HepG2 (cell line): ENCODE results near the gene KATNB1. TPM values are rescaled to one million over a fixed set of nuclear protein-coding genes. Genes with fewer than 3 reads are reported as not detected.

Source experiments
- BATF2 ChIP-seq: sonication (generic); formaldehyde crosslinking; IDR thresholded peaks from 2 replicates; pipeline ENCODE4 v1.8.0; 2022; ENCODE audit warnings: mild to moderate bottlenecking, missing genetic modification reagents, moderate library complexity
- BCLAF1 ChIP-seq: fragments of 450-650 bp; IDR thresholded peaks from 2 replicates; pipeline ENCODE4 v1.6.1; 2017; ENCODE audit warnings: mild to moderate bottlenecking
- CREB1 ChIP-seq, 2 experiments: fragments of 450-650 bp in 1 of 2; IDR thresholded peaks; 2 replicates each; pipeline ENCODE4 v1.6.1; 2016 to 2017; ENCODE audit warnings: control low read depth in 1 of 2, mild to moderate bottlenecking in 1 of 2, missing compliant biosample characterization in 1 of 2, missing genetic modification characterization in 1 of 2
- DPF2 ChIP-seq: sonication (generic); formaldehyde crosslinking; IDR thresholded peaks from 2 replicates; pipeline ENCODE4 v1.4.0; 2020; ENCODE audit warnings: mild to moderate bottlenecking, low read depth, missing genetic modification reagents, borderline replicate concordance
- DR1 ChIP-seq: sonication (generic); formaldehyde crosslinking; IDR thresholded peaks from 2 replicates; pipeline ENCODE4 v1.8.0; 2021; ENCODE audit warnings: mild to moderate bottlenecking, missing genetic modification reagents, inconsistent platforms
- HOXA5 ChIP-seq: sonication (generic); formaldehyde crosslinking; IDR thresholded peaks from 2 replicates; pipeline ENCODE4 v1.4.0; 2020; ENCODE audit warnings: missing genetic modification reagents
- IKZF5 ChIP-seq: IDR thresholded peaks from 2 replicates; pipeline ENCODE4 v1.6.1; 2018; ENCODE audit warnings: missing genetic modification reagents, mild to moderate bottlenecking, missing compliant biosample characterization
- KAT8 ChIP-seq: IDR thresholded peaks from 2 replicates; pipeline ENCODE4 v1.6.1; 2016; ENCODE audit warnings: missing genetic modification reagents, missing compliant biosample characterization
- KDM4B ChIP-seq: sonication (generic); formaldehyde crosslinking; IDR thresholded peaks from 2 replicates; pipeline ENCODE4 v1.4.0; 2020; ENCODE audit warnings: missing genetic modification reagents
- MAFG ChIP-seq: sonication (generic); formaldehyde crosslinking; IDR thresholded peaks from 2 replicates; pipeline ENCODE4 v1.5.1; 2020; ENCODE audit warnings: mild to moderate bottlenecking, missing genetic modification reagents
- NAIF1 ChIP-seq: sonication (generic); formaldehyde crosslinking; IDR thresholded peaks from 2 replicates; pipeline ENCODE4 v1.5.0; 2020; ENCODE audit warnings: mild to moderate bottlenecking, missing genetic modification reagents, borderline replicate concordance
- NCOR1 ChIP-seq: fragments of 200-600 bp; sonication (generic); IDR thresholded peaks from 2 replicates; pipeline ENCODE4 v1.7.0; 2017; ENCODE audit warnings: antibody characterized with exemption, low read length, borderline replicate concordance
- POLR2AphosphoS5 ChIP-seq: IDR thresholded peaks from 2 replicates; pipeline ENCODE4 v1.6.1; 2012; ENCODE audit warnings: low read depth, low read length
- RARG ChIP-seq: sonication (generic); formaldehyde crosslinking; IDR thresholded peaks from 2 replicates; pipeline ENCODE4 v1.4.0; 2020; ENCODE audit warnings: low read depth, mild to moderate bottlenecking, missing genetic modification reagents
- SP1 ChIP-seq, 2 experiments: fragments of 450-650 bp in 1 of 2; sonication (generic) in 1 of 2; formaldehyde crosslinking in 1 of 2; IDR thresholded peaks; 2 replicates each; pipeline versions ENCODE4 v1.4.0 to v1.6.1; 2016 to 2020; ENCODE audit warnings: missing genetic modification reagents in 1 of 2
- TBX2 ChIP-seq: sonication (generic); formaldehyde crosslinking; IDR thresholded peaks from 2 replicates; pipeline ENCODE4 v1.5.0; 2020; ENCODE audit warnings: missing genetic modification reagents, mild to moderate bottlenecking, borderline replicate concordance
- TEAD3 ChIP-seq: optimal IDR thresholded peaks from 2 replicates; pipeline ENCODE3; 2016; ENCODE audit warnings: borderline replicate concordance
- ZFP91 ChIP-seq: sonication (generic); formaldehyde crosslinking; IDR thresholded peaks from 2 replicates; pipeline ENCODE4 v1.9.0; 2022; ENCODE audit warnings: missing genetic modification reagents, mild to moderate bottlenecking, borderline replicate concordance
- ZNF24 ChIP-seq: fragments of 450-650 bp; IDR thresholded peaks from 2 replicates; pipeline ENCODE4 v1.6.1; 2017; ENCODE audit warnings: antibody characterized with exemption, mild to moderate bottlenecking
- ZNF441 ChIP-seq: sonication (generic); formaldehyde crosslinking; IDR thresholded peaks from 2 replicates; pipeline ENCODE4 v1.7.0; 2021; ENCODE audit warnings: missing genetic modification reagents, borderline replicate concordance
- ZNF672 ChIP-seq: sonication (generic); formaldehyde crosslinking; IDR thresholded peaks from 2 replicates; pipeline ENCODE4 v1.8.1; 2022; ENCODE audit warnings: missing genetic modification reagents
- ZNF749 ChIP-seq: sonication (generic); formaldehyde crosslinking; IDR thresholded peaks from 2 replicates; pipeline ENCODE4 v1.8.0; 2022; ENCODE audit warnings: mild to moderate bottlenecking, missing genetic modification reagents, moderate library complexity, borderline replicate concordance
- ZNF777 ChIP-seq: sonication (generic); formaldehyde crosslinking; IDR thresholded peaks from 2 replicates; pipeline ENCODE4 v1.4.0; 2020; ENCODE audit warnings: missing genetic modification reagents
- ZNF816 ChIP-seq: sonication (generic); formaldehyde crosslinking; IDR thresholded peaks from 2 replicates; pipeline ENCODE4 v1.8.0; 2022; ENCODE audit warnings: missing genetic modification reagents, mild to moderate bottlenecking, borderline replicate concordance
- ZNF839 ChIP-seq: sonication (generic); formaldehyde crosslinking; IDR thresholded peaks from 2 replicates; pipeline ENCODE4 v1.4.0; 2020; ENCODE audit warnings: missing genetic modification reagents, mild to moderate bottlenecking, borderline replicate concordance
- polyA plus RNA-seq, 8 experiments: library from polyadenylated mRNA; depleted of rRNA in 3 of 8; stranded (reverse) in 7 of 8; unstranded in 1 of 8; fragments of >200 nt; fragmentation: Illumina TruSeq in 4 of 8; extraction: Trizol in 4 of 8; gene quantifications; 2 replicates each; pipeline versions ENCODE4 v1.2.1 to v1.2.3, GENCODE V29; 2011 to 2016; ENCODE audit warnings: low read depth in 4 of 8, missing spikeins in 1 of 8, mixed read lengths in 1 of 8; ENCODE audit not compliant: insufficient read depth in 1 of 8
- total RNA-seq, 5 experiments: library from RNA; depleted of rRNA; stranded (reverse); fragments of >200 nt; fragmentation: Illumina TruSeq; extraction: Trizol; gene quantifications; 2 replicates each; pipeline ENCODE4 v1.2.3, GENCODE V29; 2016; ENCODE audit warnings: low read depth in 1 of 5

KATNB1 gene
- total and polyA plus RNA-seq, 2 of the 13 experiments (the other 11 are each of a cell fraction or from before 2014, with no cell fraction given) = 31.5 to 43.5 TPM

- TF ChIP-seq ZFP91 (CRISPR knock-in tag) (peak; percentile 41; the same call in 1 of the 2 replicates), ZNF749 (CRISPR knock-in tag) (no peak), BATF2 (CRISPR knock-in tag) (no peak), ZNF24 (0 out of 2 replicates have a peak, but pooled peaks have one; percentile 35), TBX2 (CRISPR knock-in tag) (peak; percentile 50; the same call in 1 of the 2 replicates), CREB1 (IDR thresholded peaks at IDR 0.05) (no peak), CREB1 (CRISPR knock-in tag; IDR thresholded peaks at IDR 0.05) (0 out of 2 replicates have a peak, but pooled peaks have one; percentile 38), ZNF777 (CRISPR knock-in tag) (no peak), SP1 (IDR thresholded peaks at IDR 0.05) (no peak), SP1 (CRISPR knock-in tag; IDR thresholded peaks at IDR 0.05) (no peak), BCLAF1 (no peak), DR1 (CRISPR knock-in tag) (no peak), NAIF1 (CRISPR knock-in tag) (no peak), KAT8 (CRISPR knock-in tag) (no peak), NCOR1 (no peak; the same call in 1 of the 2 replicates), MAFG (CRISPR knock-in tag) (no peak), TEAD3 (CRISPR knock-in tag) (peak; percentile 82), RARG (CRISPR knock-in tag) (no peak), HOXA5 (CRISPR knock-in tag) (peak; percentile 52; the same call in 1 of the 2 replicates), DPF2 (CRISPR knock-in tag) (no peak), ZNF672 (no peak), ZNF839 (CRISPR knock-in tag) (no peak), ZNF441 (no peak), ZNF816 (CRISPR knock-in tag) (no peak), POLR2AphosphoS5 (no peak), IKZF5 (0 out of 2 replicates have a peak, but pooled peaks have one; percentile 38), KDM4B (CRISPR knock-in tag) (no peak)
Measured at GRCh38 chr16:57694231-57694724, 41.3 kb upstream of the KATNB1 start (continued).
